NCI-H1105 (cell line): Measurements from ENCODE around the gene ABCB11.

Experiments
- DNase-seq: peaks from one replicate; lab custom pipeline; 2025; lab: John Stamatoyannopoulos, UW

The ABCB11 gene

GRCh38 chr2:168929031-168929430 lies 102.1 kb downstream of the ABCB11 start:
- no peak for DNase-seq

- no peak for DNase-seq
Observed at GRCh38 chr2:168928113-168928831, 102.9 kb downstream of the ABCB11 start.

GRCh38 chr2:168926621-168927386 lies 104.3 kb downstream of the ABCB11 start:
- DNase-seq: no peak

- peak; percentile 22 for DNase-seq
Observed at GRCh38 chr2:168920504-168921157, 110.5 kb downstream of the ABCB11 start.

DNA sequence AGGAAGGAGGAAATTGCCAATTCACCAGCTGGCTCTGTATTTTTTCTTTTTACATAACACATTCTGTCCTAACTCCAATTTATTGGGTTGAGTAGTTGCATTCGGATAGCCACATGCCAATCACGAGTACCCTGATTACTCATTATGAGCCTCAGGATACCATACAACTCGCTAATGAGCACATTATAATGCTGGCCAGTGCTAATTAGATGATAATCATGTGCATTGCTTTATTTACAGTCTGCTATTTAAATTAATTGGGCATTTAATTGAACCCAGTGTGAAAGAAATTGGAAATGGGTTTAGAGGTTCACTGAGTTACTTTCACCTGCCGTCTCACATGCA lies 114.8 kb downstream of the ABCB11 start:
- peak; percentile 62 for DNase-seq

DNA sequence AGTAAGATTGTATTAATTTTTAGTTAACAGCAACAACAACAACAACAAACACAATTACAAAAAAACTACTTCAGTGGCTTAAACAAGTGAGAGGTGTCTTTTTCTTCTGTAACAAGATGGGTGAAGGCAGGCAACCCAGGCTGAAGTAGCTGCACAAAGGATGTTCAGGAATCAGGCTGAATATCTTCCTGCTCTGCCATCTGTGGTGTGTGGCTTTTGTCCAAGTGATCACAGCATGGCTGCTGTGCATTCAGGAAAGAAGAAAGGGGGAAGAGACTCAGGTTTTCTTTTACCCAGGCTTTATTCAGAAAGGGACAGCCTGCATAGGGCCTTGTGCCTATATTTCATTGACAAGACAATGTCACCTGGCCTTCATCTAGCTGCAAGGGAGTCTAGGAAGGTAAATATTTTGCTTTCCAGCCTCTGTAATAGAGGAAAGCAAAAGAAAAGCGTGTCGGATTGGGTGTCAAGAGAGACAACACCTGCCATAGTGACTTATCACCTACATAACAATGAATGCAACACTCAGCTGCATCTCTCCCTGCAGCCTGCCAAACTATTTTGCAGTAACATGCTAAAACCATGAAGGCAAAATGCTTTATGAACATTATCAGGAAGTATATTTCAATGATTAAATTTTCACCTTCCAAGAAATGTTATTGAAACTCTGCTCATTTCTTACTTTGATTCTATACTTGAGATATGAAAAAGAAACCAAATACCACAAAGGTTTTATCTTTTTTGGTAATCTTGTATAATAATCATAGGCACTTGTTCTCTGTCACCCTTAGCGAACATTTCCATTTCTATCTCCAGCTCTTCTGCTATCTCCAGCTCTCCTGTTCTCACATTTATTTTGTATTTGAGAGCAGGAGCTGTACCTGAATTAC lies 115.4 kb downstream of the ABCB11 start:
- DNase-seq: no peak

DNA sequence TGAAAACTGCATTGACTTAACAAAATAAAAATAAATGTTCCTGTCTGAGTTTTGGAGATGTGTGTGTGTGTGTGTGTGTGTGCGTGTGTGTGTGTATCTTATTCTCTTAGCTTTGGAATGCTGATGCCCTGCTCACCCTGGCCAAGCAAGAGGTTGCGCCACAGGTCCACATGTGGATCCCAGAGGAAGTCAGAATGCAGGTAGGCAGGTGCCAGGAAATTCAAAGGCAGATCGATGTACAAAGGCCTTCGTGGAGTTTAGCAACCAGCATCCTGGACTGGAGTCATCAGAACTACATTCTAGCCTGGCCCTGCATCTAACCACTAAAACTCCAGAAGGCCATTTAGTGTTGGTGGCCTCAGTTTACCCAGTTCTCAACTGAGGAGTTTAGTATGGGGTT lies 117.6 kb downstream of the ABCB11 start:
- no peak for DNase-seq

DNA sequence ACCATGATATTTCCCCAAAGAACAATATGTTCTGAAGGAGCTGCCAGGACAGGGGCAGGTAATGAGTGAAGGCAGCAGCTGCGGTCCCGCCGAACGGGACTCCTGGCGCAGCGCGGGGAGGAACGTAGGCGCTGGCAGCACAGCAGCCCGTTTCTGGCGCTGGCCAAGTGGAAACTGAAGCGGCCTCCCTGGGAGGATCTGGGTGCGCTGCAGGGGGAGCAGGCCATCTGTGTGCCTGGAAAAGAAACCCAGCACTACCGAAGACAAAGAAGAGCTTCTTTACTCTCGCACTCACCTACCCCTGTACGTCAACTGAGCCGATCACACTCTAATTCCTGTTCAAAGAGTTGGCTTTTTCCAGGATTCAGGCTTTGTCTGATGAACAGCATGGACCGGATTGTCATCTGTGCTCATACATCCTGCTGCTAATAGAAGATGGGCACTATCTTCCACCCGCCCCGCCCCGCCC lies 118.2 kb downstream of the ABCB11 start:
- peak; percentile 42 for DNase-seq

- no peak for DNase-seq
Observed at GRCh38 chr2:168912466-168912865, 118.7 kb downstream of the ABCB11 start.

DNA sequence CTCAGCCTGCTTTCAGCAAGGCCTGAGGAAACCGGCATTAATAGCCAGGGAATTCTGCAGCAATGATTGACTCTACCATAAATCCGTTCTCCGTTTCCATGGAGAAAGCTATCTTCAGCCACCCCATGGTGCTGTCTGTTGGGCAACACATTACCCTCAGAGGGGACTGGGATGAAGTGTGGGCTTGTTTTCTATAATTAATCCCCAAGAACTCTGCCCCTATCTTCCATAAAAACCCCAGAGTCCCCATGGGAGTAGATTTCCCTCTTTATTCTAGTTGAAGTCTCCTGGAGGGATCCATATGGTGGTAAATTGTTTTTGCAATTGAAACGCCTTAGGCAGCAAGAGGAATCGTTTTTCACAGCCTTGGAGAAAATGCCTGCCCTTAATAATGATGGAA lies 120.8 kb downstream of the ABCB11 start:
- no peak for DNase-seq

DNA sequence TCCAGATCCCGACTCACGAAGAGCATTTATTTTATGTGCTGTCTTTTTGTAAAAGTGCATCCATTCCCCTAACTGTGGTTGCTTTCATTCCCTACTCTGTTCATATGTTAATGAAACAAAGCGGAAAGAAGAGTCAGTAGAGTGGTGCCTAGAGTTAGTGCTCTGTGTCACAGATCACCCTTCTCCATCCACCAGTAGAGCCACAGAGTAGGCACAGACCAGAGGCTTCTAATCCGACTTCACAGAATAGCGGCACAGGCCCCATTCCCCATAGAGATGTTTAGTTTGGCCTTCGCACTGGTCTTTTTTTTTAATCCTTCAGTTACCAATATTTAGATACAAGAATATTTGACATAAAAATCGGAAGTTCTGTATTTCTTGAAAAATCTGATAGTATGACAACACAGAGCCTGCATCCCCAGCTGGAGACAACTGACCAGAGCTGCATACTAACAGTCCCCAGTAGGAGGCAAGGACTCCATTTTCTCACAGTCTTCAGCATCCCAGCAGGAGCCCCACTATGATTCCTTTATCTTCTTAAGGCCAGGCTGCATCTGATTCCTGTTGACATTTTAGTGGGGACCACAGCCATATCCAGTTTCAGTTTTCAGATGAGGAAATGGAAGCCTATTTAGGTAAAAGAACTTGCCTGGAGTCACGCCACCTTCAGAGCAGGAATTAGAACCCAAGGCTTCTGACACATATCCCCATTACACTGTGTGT lies 123.0 kb downstream of the ABCB11 start:
- DNase-seq: no peak

DNA sequence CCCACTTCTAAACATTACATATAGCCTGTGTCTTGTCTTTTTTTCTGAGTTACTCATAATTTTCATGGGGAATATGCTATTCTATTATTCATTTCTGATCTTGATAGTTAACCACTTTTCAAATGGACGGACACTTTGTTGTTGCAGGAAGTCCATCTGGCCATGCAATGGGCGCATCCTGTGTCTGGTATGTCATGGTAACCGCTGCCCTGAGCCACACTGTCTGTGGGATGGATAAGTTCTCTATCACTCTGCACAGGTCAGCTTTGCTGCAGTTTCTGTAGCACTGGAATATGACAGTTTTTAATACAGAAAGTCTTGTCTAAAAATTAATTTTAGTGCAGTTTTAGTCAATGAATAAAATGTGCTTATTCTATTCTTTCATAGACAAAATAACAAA lies 126.8 kb downstream of the ABCB11 start:
- DNase-seq: no peak

- DNase-seq: no peak
Observed at GRCh38 chr2:168903888-168904287, 127.2 kb downstream of the ABCB11 start.

DNA sequence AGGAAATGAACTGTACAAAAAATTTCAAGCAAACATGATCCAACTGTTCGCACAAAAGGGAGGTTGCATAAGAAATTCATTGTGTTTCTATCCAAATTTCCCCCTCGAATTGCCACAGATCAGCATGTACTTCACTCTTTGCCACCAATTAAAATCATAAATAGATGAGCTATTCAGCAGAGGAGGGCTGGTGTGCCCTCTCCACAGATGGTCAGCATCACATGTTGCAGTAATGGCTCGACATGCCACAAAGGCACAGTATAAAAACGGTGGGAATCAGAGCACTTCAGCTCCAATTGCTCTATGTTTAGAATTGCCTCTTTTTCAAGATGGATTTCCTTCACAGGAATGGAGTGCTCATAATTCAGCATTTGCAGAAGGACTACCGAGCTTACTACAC lies 130.1 kb downstream of the ABCB11 start, which contains the start of gene G6PC2:
Gene G6PC2 (plus strand): TSS at position 289 of the 400 bp plus-strand sequence. CDS start 41 bp downstream, at position 330.
- DNase-seq: no peak

- no peak for DNase-seq
Observed at GRCh38 chr2:168897449-168897848, 133.7 kb downstream of the ABCB11 start.

GRCh38 chr2:168896783-168897182 lies 134.3 kb downstream of the ABCB11 start:
- DNase-seq: no peak

- peak; percentile 39 for DNase-seq
Observed at GRCh38 chr2:168895771-168896170, 135.4 kb downstream of the ABCB11 start.

GRCh38 chr2:168894720-168895119 lies 136.4 kb downstream of the ABCB11 start:
- no peak for DNase-seq

- DNase-seq: no peak
Observed at GRCh38 chr2:168894101-168894500, 137.0 kb downstream of the ABCB11 start.

- no peak for DNase-seq
Observed at GRCh38 chr2:168892327-168892726, 138.8 kb downstream of the ABCB11 start.
